H1 (cell line): ENCODE results near the gene TTC33. TPM values are rescaled to one million over a fixed set of nuclear protein-coding genes. Genes with fewer than 3 reads are reported as not detected.

Experiments
- BACH1 ChIP-seq: IDR thresholded peaks from 2 replicates; pipeline ENCODE4 v1.6.1; 2012; ENCODE audit warnings: low read length, improper control_type of control experiment
- CEBPB ChIP-seq: IDR thresholded peaks from 2 replicates; pipeline ENCODE4 v1.6.1; 2012; ENCODE audit warnings: low read depth, low read length
- CHD7 ChIP-seq: fragments of 300-600 bp; sonication (generic); IDR thresholded peaks from 2 replicates; pipeline ENCODE4 v1.7.1; 2012; ENCODE audit warnings: low read length, moderate library complexity, mild to moderate bottlenecking, inconsistent platforms; ENCODE audit not compliant: insufficient replicate concordance
- EP300 ChIP-seq, 2 experiments: IDR thresholded peaks; 1 replicate in 1 of 2; 2 replicates in 1 of 2; pipeline ENCODE4 v1.6.1; 2011 to 2012; ENCODE audit warnings: low read depth in 2 of 2, low read length in 2 of 2, mild to moderate bottlenecking in 2 of 2, borderline replicate concordance in 1 of 2, inconsistent platforms in 1 of 2, moderate library complexity in 1 of 2
- GABPA ChIP-seq: IDR thresholded peaks from 2 replicates; pipeline ENCODE4 v1.6.1; 2011; ENCODE audit warnings: mild to moderate bottlenecking, low read length, moderate library complexity, borderline replicate concordance; ENCODE audit not compliant: insufficient read depth
- SRF ChIP-seq: IDR thresholded peaks from 2 replicates; pipeline ENCODE4 v1.6.1; 2011; ENCODE audit warnings: mild to moderate bottlenecking, low read depth, low read length, moderate library complexity
- TCF12 ChIP-seq: IDR thresholded peaks from 2 replicates; pipeline ENCODE4 v1.6.1; 2011; ENCODE audit warnings: low read depth, mild to moderate bottlenecking, low read length
- USF2 ChIP-seq: IDR thresholded peaks from 2 replicates; pipeline ENCODE4 v1.6.1; 2011; ENCODE audit warnings: low read length, improper control_type of control experiment
- polyA plus RNA-seq, 7 experiments: library from polyadenylated mRNA; depleted of rRNA in 3 of 7; stranded (reverse) in 5 of 7; unstranded in 2 of 7; fragments of >200 nt in 5 of 7; fragments of 200-250 nt in 2 of 7; gene quantifications; 1 replicate in 5 of 7; 2 replicates in 1 of 7; 4 replicates in 1 of 7; pipeline versions ENCODE4 v1.2.1 to v1.2.3, GENCODE V29; 2011 to 2013; ENCODE audit warnings: missing spikeins in 2 of 7, mixed read lengths in 2 of 7
- total RNA-seq: library from RNA; stranded (reverse); fragmentation: NEBNext Ultra II Directional; extraction: Animal tissue kit (Norgen Biotek cat#: 25700); gene quantifications from 2 replicates; pipeline ENCODE4 v1.2.1, GENCODE V29; 2021

The TTC33 gene
- total and polyA plus RNA-seq, 2 of the 8 experiments (the other 6 are each of a cell fraction or from before 2014, with no cell fraction given): 1.2 to 12.6 TPM

GRCh38 chr5:40626801-40627200, 129.0 kb downstream of the TTC33 start (continued):
- TF ChIP-seq CHD7 (no peak), EP300 (IDR thresholded peaks at IDR 0.05; ENCODE audit: borderline replicate concordance in 1 of 2, low read depth in 2 of 2, low read length in 2 of 2) (no peak), USF2 (no peak), GABPA (no peak), BACH1 (no peak), CEBPB (no peak), TCF12 (no peak), SRF (no peak)
- TF ChIP-seq, all 59 proteins: peak for 0
